HFF-Myc (cell line): ENCODE measurements around the gene APOBEC3H.

Experiments
- DNase-seq: peaks from one replicate; pipeline ENCODE4 v3.0.0-alpha.2; 2011; ENCODE audit warnings: low read depth; ENCODE audit errors: extremely low read depth
- H3K4me3 ChIP-seq: replicated peaks from 2 replicates; pipeline ENCODE4 v1.5.1; 2011; ENCODE audit warnings: low read depth, mild to moderate bottlenecking, control low read depth, low read length
- CTCF ChIP-seq: IDR thresholded peaks from 2 replicates; pipeline ENCODE4 v1.5.1; 2012; ENCODE audit warnings: mild to moderate bottlenecking, low read depth, low read length, control low read depth; ENCODE audit errors: missing control alignments

Gene APOBEC3H

GRCh38 chr22:39129746-39130145, 32.7 kb downstream of the APOBEC3H start:
- DNase-seq: no peak
- no peak overlapping the region for H3K4me3 ChIP-seq
- TF ChIP-seq CTCF: no peak

- DNase-seq: no peak
- TF ChIP-seq CTCF: no peak
- no peak overlapping the region for H3K4me3 ChIP-seq
Measured at GRCh38 chr22:39130152-39130704, 33.2 kb downstream of the APOBEC3H start.

GRCh38 chr22:39130892-39131855, 34.1 kb downstream of the APOBEC3H start:
- no peak for DNase-seq
- no peak overlapping the region for H3K4me3 ChIP-seq
- TF ChIP-seq CTCF: no peak

GRCh38 chr22:39132281-39132680, 35.2 kb downstream of the APOBEC3H start:
- DNase-seq: no peak
- H3K4me3 ChIP-seq: no peak overlapping the region
- no peak for TF ChIP-seq CTCF

- H3K4me3 ChIP-seq: no peak overlapping the region
- no peak for DNase-seq
- TF ChIP-seq CTCF: no peak
Measured at GRCh38 chr22:39132871-39133524, 36.0 kb downstream of the APOBEC3H start.

GRCh38 chr22:39133871-39134270, 36.8 kb downstream of the APOBEC3H start:
- no peak for TF ChIP-seq CTCF
- no peak overlapping the region for H3K4me3 ChIP-seq
- DNase-seq: no peak
